Kidney tubule cell (primary cell): ENCODE results near the gene PDGFC.
A peak's percentile ranks its signal among the peaks of the same experiment; 100 is the strongest.
"Not testable (repeated sequence)": the region's sequence is repeated elsewhere in the genome, so short reads cannot be mapped to it uniquely, and the experiment has no call there.

Source experiments
- DNase-seq: peaks from one replicate; pipeline ENCODE4 v3.0.0-alpha.2; 2018; ENCODE audit warnings: low spot score

The PDGFC gene

DNA sequence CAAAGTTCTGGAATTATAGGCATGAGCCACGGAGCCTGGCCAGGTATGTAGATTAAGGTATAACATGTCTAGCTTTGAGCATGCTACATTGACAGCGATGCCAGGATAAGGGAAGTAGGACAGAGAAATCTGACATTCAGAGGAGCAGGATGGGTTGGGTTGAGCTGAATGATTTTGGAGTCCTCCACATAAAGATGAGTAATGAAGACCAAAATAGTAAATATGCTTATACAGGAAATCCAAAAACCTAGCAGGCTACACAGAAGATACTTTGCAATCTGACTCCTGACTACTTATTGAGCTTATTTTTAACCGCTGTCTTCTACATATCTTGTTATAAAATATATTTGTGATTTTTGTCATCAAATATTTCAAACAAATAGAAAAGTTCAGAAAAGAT is 69.7 kb downstream of the PDGFC start:
- DNase-seq, result no peak

DNA sequence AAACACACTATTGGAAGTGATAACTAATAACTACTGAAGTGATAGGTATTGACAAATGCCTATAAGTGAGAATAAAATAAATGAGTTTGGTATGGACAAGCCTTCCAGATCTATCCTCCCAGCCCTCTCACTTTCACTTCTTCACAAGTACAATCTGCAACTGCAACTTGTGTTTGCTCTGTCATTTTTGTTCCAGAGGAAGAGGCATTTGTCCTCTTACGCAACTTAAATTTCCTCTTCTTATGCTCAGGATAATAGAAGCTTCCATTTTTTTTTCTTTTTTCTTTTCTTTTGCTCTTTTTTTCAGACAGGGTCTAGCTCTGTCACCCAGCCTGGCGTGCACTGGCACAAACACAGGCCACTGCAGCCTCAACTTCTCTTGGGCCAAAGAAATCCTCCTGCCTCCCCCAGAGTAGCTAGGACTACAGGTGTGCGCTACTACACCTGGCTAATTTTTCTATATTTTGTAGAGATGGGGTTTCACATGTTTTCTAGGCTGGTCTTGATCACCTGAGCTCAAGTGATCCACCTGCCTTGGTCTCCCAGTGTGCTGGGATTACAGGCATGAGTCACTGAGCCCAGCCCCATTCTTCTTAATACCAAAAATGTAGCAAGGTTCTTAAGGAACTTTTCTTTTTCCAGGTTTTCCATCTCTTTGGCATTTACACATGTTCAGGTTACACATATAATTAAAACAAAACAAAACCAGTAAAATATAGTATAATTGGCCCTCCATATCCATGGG is 73.1 kb downstream of the PDGFC start:
- DNase-seq, result no peak

DNA sequence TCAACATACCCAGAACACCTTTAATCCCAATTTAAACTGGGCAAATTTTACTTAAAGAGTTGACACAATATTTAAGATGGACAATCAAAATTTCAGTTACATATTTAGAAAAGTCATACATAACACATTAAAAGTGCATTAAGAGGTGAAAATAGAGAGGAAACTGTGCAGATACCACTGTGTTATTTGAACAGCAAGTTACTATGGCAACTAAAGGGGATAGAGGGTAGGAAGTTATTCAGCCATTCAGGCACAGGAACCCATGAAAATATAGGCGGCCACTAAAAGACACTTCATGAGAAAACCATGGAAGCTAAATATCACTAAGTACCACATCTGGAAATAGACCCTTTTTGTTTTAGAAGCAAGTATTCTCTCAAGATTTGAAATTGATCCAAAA is 75.1 kb downstream of the PDGFC start:
- DNase-seq, result peak; percentile 37

DNA sequence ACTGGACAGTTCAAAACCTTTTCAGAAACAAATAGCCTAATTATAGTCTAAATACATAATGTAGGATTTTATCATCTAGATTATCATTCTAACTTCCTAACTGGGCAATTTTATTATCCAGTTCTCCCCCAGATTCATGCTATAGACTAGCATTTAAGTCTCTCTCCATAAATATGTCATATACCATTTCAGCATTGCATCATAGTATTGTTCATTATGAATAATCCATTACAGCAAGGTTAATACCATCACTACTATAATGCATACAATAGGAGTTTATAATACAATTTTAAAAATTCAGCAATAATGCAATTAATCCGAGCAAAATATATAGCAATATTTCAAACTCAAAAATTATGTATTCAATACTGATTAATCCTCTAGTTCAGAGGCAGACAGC is 77.4 kb downstream of the PDGFC start:
- no peak for DNase-seq

DNA sequence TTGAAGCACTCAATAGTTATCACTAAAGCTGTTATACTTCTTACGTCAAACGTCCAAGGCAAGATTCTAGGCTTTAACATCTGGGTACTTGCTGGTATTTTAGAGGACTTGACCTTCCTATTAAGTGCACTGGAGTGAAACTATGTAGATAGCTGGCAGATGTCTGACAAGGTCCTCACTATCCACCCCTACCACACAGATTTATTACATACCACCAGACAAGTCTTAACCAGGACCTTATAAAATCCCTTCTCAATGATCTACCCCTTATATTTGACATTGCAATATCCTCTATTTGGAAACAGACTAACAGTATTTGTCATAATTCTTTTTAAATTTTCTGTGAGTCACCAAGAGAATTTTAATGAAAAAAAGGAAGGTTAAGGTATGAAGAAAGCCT is 78.8 kb downstream of the PDGFC start:
- peak; percentile 24 for DNase-seq

DNA sequence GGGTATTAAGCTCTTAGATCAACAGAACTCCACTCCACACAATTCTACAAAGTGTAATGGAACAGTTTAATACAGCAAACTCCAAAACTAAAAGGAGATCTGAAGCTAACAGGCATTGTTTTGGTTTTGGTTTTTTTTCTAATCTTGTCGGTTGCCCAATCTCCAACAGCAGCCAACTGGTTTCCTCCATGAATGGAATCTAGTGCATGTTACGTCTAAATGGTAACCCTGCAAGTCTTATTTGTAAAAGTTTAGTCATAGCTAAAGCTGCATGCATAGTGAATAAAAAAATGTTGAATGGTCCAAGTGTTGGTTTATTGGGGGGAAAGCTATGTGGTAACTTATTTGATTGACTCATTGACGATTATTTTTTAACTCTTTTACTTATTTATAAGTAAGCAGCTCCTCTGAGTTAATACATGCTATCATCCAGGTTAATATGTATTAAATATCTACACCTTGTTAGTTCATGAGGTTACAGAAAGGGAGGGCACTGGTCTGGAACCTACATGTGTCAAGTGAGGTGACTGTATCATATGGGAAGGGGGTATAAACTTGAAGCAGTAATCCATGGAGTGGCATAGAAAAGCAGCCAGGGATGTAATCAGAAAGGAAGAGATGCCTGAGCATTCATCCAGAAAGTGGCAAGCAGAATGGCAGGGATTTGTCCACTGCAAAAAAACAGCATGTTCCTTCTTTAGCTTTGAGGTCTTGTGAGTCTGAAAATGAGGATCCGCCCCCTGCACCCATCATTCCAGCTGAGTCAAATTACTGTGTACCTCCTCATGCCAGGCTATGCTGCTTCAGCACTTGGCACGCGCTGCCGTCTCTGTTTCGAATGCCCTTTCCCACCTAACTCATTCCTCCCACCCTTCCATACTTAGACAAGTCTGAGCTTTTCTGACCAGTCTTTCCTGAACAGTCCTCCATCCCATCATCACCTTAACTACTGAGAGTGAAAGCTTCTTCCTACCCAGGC is 81.7 kb downstream of the PDGFC start:
- peak; percentile 100 for DNase-seq

DNA sequence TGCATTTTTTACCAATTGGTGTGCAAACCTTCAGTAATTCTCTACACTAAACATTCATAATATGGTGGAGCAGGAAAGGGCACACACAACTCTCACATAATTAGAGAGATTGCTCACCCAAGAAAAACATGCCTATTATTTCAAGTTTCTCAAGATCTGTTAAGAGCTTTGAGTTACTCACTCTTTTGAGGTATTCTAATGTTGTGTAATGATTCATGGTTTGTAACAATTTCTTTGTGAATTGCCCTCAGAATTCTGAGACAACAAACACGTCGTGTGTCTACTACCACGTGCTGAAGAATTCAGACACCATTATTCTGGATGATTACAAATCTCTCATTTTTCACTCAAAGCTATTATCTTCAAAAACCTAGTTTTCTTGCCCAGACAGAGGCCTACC is 82.8 kb downstream of the PDGFC start:
- DNase-seq, result peak; percentile 92

DNA sequence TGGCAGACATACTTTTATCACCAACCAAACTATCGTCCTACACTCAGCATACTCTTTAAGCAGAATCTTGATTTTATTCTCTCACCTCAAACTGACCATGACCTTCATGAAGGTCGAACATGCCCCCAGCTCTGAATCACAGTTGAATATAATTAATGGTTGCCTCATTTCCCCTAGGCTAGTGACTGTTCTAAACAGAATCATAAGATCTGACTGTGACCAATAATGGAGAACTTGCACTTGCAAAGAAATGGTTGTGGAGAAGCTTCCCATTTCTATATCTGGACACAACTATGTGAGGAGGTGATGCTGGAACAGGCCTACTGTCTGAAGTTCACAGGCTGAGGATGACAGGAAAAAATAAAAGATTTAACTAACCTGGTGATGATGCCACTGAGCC is 85.1 kb downstream of the PDGFC start:
- DNase-seq, result no peak

DNA sequence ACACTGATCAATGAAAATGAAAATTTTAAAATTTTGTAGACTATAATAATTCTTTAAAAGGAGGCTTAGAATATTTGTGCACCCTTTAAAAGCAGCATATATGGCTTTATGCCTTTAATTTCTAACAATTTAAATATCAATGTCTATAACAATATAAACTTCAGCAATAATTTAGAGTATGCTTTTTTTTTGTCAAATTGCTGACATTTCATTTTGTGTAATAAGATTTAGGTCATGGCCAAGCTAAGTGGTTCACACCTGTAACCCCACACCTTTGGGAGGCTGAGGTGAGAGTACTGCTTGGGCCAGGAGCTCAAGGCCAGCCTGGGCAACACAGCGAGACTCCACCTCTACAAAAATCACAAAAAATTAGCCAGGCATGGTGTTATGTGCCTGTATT is 86.2 kb downstream of the PDGFC start:
- no peak for DNase-seq

DNA sequence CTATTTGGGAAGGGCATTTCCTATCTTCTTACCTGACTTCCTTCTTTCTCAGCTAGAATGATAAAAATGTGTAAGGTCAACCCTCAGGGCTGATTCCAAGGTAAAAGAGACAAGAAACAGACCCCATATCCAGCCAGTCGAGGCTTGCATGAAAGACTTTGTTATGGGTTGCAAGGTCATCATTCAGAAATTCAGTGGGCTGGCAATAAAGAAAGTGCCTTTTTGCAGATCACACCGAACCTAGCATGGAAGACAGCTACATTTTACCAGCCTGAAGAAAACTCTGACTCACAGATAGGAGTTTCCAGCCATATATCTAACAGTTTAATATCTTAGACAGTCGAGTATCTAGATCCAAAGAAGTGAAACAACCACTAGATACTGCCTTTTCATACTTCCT is 87.4 kb downstream of the PDGFC start:
- DNase-seq, result no peak

DNA sequence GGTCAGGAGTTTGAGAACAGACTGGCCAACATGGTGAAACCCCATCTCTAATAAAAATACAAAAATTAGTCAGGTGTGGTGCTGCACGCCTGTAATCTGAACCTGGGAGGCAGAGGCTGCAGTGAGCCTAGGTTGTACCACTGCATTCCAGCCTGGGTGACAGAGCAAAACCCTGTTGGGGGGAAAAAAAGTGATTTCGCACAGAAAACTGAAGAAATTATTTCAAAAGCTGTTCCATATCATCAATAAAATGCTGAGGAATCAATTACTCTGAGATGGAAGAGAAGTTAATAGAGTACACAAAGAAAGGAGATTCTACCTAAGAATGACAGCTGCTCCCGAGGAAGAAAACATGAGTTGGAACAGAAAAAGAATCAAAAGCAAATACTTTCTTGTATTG is 95.9 kb downstream of the PDGFC start:
- DNase-seq, result no peak

DNA sequence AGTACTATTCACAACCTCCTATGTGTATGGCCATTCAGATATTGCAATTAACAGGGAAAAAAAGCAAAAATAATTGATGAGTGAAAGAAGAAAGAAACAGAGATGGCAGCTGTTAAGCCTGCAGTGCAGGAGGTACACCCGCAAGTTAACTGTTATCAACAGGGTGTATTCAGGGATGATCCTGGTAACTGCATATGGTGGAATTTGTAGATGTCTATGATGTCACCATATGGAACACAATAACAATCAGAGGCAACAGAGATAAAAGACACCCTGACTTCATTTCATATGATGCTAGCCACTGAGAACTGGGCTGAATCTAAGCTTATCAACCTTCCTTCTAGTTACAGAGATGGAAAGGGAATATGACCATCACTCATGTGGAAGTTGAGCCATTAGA is 96.5 kb downstream of the PDGFC start:
- DNase-seq, result no peak

DNA sequence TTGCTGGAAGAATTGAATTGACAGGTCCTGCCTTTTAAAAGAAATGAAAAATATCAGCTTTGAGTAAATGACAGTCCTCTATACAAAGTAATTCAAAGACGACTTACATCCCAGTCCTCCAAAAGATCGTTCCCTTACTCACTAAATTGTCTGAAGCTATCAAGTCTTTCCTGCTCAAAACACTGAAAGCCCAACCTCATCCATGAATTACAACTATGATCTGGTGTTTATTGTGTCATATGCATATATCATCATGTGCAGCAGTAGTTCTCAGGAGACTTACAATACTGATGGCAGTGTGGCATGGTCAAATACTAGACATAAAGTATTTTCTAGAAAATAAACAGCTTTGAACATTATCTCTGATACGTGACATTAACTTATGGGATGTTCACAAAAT is 97.8 kb downstream of the PDGFC start:
- no peak for DNase-seq

DNA sequence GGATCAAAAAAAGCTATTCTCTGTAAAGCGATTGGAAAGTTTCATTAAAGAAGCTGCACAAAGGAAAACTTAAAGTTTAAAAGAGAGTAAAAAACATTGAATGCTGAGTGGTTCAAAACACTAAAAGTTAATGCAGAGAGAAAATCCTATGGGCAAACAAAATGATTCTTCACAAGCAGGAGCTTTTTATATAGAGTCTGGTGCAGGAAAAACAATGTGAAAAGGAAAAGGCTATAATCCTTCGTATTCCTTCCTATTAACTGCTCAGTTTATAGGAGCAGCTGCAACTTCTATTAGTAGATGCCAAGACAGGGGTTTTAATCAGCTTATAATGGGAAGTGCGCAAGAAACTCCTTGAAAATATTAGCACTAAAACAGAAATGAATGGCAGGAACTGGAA is 100.7 kb downstream of the PDGFC start:
- DNase-seq, result no peak

DNA sequence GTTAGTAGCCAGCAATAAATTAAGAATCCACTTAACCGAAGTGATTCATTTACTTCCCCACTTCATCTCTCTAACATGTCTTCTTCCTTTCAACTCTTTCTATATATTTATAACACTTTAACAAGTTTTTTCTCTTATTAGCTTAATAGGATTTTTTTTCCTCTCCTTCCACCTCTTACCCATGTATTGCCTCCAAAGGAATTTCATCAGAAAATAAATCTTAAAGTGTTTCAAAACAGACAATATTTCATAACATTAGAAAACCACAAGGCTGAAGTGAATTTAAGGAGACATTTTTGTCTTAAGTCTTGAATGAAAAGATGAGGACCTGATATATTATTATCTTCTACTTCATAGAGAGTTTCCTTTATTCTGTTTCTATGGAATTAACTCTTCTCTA is 101.5 kb downstream of the PDGFC start:
- DNase-seq, result no peak

DNA sequence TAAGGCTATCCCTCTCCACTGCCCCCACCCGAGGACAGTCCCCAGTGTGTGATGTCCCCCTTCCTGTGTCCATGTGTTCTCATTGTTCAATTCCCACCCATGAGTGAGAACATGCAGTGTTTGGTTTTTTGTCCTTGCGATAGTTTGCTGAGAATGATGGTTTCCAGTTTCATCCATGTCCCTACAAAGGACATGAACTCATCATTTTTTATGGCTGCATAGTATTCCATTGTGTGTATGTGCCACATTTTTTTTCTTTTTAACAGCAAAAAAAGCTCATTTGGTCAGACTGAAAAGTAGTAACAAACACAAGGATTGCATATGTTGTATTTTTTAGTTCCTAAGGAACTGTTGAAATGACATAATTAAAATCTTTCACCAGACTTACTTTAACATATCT is 105.5 kb downstream of the PDGFC start:
- not testable (repeated sequence) for DNase-seq

DNA sequence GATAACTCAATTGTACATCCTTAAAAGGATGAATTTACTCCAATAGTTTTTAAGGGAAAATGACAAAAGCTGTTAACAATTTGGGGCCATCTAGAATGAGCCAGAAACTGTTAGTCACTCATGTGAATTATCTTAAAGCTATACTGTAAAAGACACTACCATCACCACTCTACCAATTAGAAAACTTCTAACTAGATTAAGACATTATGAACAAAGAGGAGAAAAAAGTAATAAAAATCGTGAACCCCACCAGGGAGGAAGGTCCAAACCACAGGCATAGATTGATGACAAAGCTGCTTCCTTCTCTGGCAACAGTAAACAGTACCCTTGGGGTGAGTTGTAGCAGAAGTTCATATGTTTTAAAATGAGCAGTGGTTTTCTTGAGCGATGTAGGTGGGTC is 106.1 kb downstream of the PDGFC start:
- no peak for DNase-seq

DNA sequence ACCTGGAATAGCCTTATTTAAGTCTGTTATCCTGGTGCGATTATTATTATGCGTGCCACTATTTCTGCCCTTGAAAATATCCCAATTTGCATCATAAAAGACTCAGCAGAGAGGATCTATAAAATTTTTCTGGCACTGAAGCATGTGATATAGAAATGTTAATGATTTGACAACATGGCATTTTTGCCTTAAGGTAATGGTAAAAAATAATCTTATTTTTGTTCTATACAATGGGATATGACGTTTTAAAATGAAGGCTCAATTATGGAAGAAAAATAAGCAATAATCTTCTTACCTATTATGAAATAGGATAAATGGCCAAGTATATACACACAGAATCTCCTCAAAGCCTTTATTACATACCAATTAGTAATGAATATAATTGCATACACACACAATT is 113.5 kb downstream of the PDGFC start:
- DNase-seq, result no peak

DNA sequence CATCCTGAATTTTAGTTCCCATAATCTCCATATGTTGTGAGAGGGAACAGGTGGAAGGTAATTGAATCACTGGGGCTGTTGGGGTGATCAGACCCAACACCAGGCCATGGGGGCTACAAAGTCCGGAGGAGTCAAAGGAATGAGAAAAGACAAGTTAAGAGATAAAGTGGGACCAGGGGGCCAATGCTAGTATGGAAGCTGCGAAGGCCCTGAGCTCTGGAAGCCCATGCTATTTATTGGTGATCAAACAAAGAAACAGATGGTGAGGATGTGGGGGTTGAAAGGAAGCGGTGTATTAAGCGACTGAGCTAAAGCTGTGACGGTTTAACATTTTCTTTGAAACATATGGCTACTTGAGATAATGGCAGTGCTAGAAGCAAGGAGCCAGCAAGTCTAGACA is 132.8 kb downstream of the PDGFC start:
- no peak for DNase-seq

DNA sequence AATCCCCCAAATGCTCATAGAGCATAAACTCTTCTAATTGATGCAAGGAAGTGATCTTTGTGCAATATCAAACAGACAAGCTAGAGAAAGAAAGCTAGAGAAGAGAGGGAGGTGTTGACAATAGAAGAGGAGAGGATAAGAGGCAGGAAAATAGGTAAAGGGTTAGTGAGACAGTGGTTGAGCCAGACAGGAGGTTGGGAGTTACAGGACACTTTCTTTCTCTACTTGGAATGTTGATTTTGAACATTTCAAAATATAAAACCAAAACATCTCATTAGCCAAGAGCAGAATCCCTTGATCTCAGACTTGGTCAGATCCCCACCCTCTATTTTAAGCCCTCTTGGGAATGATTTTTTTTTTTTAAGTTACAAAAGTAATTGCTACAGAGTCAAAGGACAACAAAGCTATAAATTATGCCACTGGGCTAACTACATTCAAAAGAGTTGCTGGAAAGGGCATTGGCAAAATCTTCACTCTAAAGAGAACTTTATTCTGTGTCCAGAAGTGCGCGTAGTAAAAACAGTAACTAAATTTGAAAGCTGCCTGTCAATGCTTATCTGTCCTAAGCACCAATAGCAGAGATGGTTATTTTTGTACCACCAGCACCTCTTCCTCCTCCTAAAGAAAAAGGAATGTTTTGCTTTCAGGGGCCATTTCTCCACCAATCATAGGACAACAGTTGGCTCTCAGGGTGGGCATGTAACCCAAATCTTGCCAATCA is 133.8 kb downstream of the PDGFC start:
- DNase-seq, result no peak

DNA sequence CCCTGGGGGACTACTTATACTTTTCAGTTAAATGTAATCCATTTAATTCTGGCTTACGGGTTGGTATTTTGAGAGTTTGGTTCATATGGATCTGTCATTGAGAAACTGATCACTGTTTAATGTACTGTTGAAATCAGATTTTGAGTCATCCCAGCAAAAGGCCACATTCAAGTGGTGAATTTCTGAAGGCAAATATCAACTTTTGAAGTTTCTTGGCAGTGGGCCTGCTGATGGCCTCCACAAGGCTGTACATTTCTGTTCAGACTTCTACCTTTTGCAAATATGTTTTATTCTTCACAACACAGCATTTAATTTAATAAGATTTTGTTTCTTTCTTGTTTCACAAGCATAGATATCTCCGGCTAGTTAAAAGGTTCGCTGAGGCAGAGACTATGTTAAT is 138.7 kb downstream of the PDGFC start:
- no peak for DNase-seq

DNA sequence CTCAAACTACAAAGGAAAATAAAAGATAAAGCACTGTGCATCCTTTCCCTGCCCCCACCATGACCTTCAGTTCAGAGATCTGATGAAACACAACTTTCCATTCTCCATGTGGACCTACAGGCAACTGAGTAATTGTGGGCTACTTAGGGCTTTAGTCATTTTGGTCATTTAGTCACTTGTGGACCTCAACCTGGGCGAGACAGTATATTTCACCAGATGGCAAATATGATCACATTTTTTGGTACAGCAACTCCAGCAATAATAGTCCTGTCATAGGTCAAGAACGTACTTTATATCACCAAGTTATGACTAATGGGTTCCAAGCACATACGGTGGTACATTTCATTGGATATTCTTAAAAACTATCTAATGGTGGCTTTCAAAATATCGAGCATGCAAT is 141.2 kb downstream of the PDGFC start:
- DNase-seq, result peak; percentile 53
